WTC11 (cell line): ENCODE data around the gene MSANTD1. TPM values are rescaled to one million over a fixed set of nuclear protein-coding genes. Genes with fewer than 3 reads are reported as not detected.

Source experiments
- ATAC-seq: fragments of 200-7000 bp; cut with Tn5 transposase; 2 replicates; pipeline ENCODE4 v1.10.0; 2021; ENCODE audit warnings: mild to moderate bottlenecking, moderate library complexity
- CTCF ChIA-PET: fragments of 300-600 bp; sonication (Branson Sonifier 250); formaldehyde crosslinking; loops from one replicate; lab custom pipeline; 2021; ENCODE audit warnings: antibody characterized with exemption; lab: Charles Lee
- POLR2A ChIA-PET: fragments of 350-600 bp; sonication (Branson Sonifier 250); formaldehyde crosslinking; loops from one replicate; lab custom pipeline; 2021; ENCODE audit warnings: antibody characterized with exemption; lab: Charles Lee
- DNase-seq: peaks from one replicate; pipeline ENCODE4 v3.0.0; 2021; ENCODE audit warnings: low spot score
- H3K27ac Mint-ChIP-seq: 2 replicates; pipeline ENCODE4 v1.8.0; 2021; ENCODE audit warnings: mixed read lengths
- H3K27me3 Mint-ChIP-seq: 2 replicates; pipeline ENCODE4 v1.8.0; 2021; ENCODE audit warnings: low read depth, mild to moderate bottlenecking, moderate library complexity, mixed read lengths
- H3K36me3 Mint-ChIP-seq: 2 replicates; pipeline ENCODE4 v1.8.0; 2021; ENCODE audit warnings: mixed read lengths
- H3K4me1 Mint-ChIP-seq: 2 replicates; pipeline ENCODE4 v1.8.0; 2022; ENCODE audit warnings: mixed read lengths
- H3K4me3 Mint-ChIP-seq: 2 replicates; pipeline ENCODE4 v1.8.0; 2021; ENCODE audit warnings: mild to moderate bottlenecking, moderate library complexity, mixed read lengths
- H3K9me3 Mint-ChIP-seq: 2 replicates; pipeline ENCODE4 v1.8.0; 2021; ENCODE audit warnings: mixed read lengths
- EMX1 ChIP-seq: fragments of 250-450 bp; sonication (Bioruptor Pico); IDR thresholded peaks from 2 replicates; pipeline ENCODE4 v1.8.0; 2021; ENCODE audit warnings: mild to moderate bottlenecking
- ETV6 ChIP-seq: sonication (generic); formaldehyde crosslinking; IDR thresholded peaks from 2 replicates; pipeline ENCODE4 v1.8.1; 2022; ENCODE audit warnings: mild to moderate bottlenecking, missing genetic modification reagents
- IRF2 ChIP-seq: sonication (generic); formaldehyde crosslinking; IDR thresholded peaks from 2 replicates; pipeline ENCODE4 v1.8.0; 2022; ENCODE audit warnings: low read depth, missing genetic modification reagents, borderline replicate concordance
- NFE2L1 ChIP-seq: sonication (generic); formaldehyde crosslinking; IDR thresholded peaks from 2 replicates; pipeline ENCODE4 v1.8.1; 2023; ENCODE audit warnings: missing genetic modification reagents
- NR1H2 ChIP-seq: sonication (generic); formaldehyde crosslinking; IDR thresholded peaks from 2 replicates; pipeline ENCODE4 v1.9.0; 2021; ENCODE audit warnings: mild to moderate bottlenecking, moderate library complexity, missing genetic modification reagents
- NR2C2 ChIP-seq: sonication (generic); formaldehyde crosslinking; IDR thresholded peaks from 2 replicates; pipeline ENCODE4 v1.8.0; 2022; ENCODE audit warnings: mild to moderate bottlenecking, missing genetic modification reagents
- SMAD3 ChIP-seq: sonication (generic); formaldehyde crosslinking; IDR thresholded peaks from 2 replicates; pipeline ENCODE4 v1.8.0; 2022; ENCODE audit warnings: missing genetic modification reagents, mild to moderate bottlenecking, borderline replicate concordance
- TEAD4 ChIP-seq: sonication (generic); formaldehyde crosslinking; IDR thresholded peaks from 2 replicates; pipeline ENCODE4 v1.8.0; 2022; ENCODE audit warnings: mild to moderate bottlenecking, missing genetic modification reagents
- ZNF138 ChIP-seq: sonication (generic); formaldehyde crosslinking; conservative IDR thresholded peaks from 2 replicates; pipeline ENCODE4 v1.8.1; 2022; ENCODE audit warnings: mild to moderate bottlenecking, moderate library complexity, missing genetic modification reagents
- ZNF232 ChIP-seq: sonication (generic); formaldehyde crosslinking; IDR thresholded peaks from 2 replicates; pipeline ENCODE4 v1.8.0; 2022; ENCODE audit warnings: mild to moderate bottlenecking, missing genetic modification reagents
- ZNF263 ChIP-seq: sonication (generic); formaldehyde crosslinking; IDR thresholded peaks from 2 replicates; pipeline ENCODE4 v1.8.1; 2022; ENCODE audit warnings: low read depth, mild to moderate bottlenecking, moderate library complexity, missing genetic modification reagents
- ZNF416 ChIP-seq: fragments of 250-450 bp; sonication (Bioruptor Pico); IDR thresholded peaks from 2 replicates; pipeline ENCODE4 v1.9.0; 2021; ENCODE audit warnings: mild to moderate bottlenecking, inconsistent platforms
- ZNF512 ChIP-seq: sonication (generic); formaldehyde crosslinking; IDR thresholded peaks from 2 replicates; pipeline ENCODE4 v1.8.1; 2022; ENCODE audit warnings: missing genetic modification reagents, borderline replicate concordance
- total RNA-seq: library from RNA; stranded (reverse); gene quantifications from 3 replicates; pipeline ENCODE4 v1.2.3, GENCODE V29; 2021
- TF ChIP-seq, protein P1 (sequence below): sonication (generic); formaldehyde crosslinking; IDR thresholded peaks from 2 replicates; pipeline ENCODE4 v1.8.0; 2023; ENCODE audit warnings: missing genetic modification reagents, mild to moderate bottlenecking, borderline replicate concordance
- TF ChIP-seq, protein P2 (sequence below): sonication (generic); formaldehyde crosslinking; conservative IDR thresholded peaks from 2 replicates; pipeline ENCODE4 v1.8.1; 2022; ENCODE audit warnings: mild to moderate bottlenecking, missing genetic modification reagents
- TF ChIP-seq, protein P3 (sequence below): sonication (generic); formaldehyde crosslinking; IDR thresholded peaks from 2 replicates; pipeline ENCODE4 v1.8.0; 2022; ENCODE audit warnings: missing genetic modification reagents
- TF ChIP-seq, protein P4 (sequence below): sonication (generic); formaldehyde crosslinking; IDR thresholded peaks from 2 replicates; pipeline ENCODE4 v1.8.1; 2023; ENCODE audit warnings: mild to moderate bottlenecking, missing genetic modification reagents
- TF ChIP-seq, protein P5 (sequence below): fragments of 250-450 bp; sonication (Bioruptor Pico); conservative IDR thresholded peaks from 2 replicates; pipeline ENCODE4 v1.9.0; 2021; ENCODE audit warnings: mild to moderate bottlenecking
- TF ChIP-seq, protein P6 (sequence below): sonication (generic); formaldehyde crosslinking; IDR thresholded peaks from 2 replicates; pipeline ENCODE4 v1.8.1; 2023; ENCODE audit warnings: mild to moderate bottlenecking, moderate library complexity, missing genetic modification reagents

The MSANTD1 gene
- total RNA-seq, 1 experiment from 2014 or later, result 0.98 TPM

DNA sequence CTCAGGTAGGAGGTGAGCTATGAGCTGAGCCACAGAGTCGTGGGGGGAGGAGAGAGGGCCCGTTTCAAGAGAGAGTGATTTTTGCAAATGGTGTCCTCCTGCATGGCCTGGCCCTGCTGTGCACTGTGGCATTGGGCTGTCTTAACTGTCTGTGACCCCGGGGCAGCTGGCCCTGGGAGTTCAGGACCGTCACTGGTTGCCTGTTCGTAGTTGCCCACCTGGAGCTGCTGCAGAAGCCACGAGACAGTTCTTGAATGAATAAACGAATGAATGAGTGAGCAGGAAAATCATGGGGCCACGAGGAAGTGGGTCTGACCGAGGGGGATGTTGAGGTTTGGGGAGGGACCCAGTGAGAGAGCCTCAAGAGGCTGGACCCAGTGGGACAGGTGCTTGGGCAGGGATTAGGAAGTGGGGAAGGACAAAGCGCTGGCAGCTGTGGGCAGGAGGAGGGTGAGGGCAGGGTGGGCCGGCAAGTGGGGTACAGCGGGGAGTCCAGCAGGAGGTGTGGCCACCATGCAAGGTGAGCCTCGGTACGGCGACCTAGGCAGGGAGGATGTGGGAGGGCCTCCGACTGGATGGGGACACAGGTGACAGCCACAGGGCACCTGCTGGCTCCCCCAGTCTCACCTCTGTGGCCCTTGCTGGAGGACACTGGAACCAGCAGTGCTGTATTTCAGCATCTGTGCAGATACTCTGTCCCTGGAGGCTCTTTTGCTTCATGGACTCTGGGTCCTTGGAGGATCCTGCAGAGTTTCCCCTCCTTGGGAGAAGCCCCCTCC is 54.0 kb downstream of the MSANTD1 start:
- ChIA-PET CTCF (interaction anchor here (1.1 to 8.1 kb wide), 3 partner anchors 15 to 64 kb away, joined by 4 to 85 read pairs (median 6); no protein-coding TSS in a partner anchor), POLR2A (no interaction called here)
- DNase-seq (peak; percentile 16), ATAC-seq (no peak; the same call in 1 of the 2 replicates)
- no peaks in the 10 kb centered on the region for H3K9me3 Mint-ChIP-seq
- no peak overlapping the region; the same call in 1 of the 2 replicates for H3K27ac Mint-ChIP-seq
- no peaks in the 10 kb centered on the region for H3K36me3 Mint-ChIP-seq
- peaks cover 44% of the 10 kb centered on the region for H3K4me1 Mint-ChIP-seq
- TF ChIP-seq ZNF138 (CRISPR knock-in tag) (no peak), ZNF512 (CRISPR knock-in tag) (no peak), NR2C2 (CRISPR knock-in tag) (no peak), ZNF232 (CRISPR knock-in tag) (no peak), ZNF263 (CRISPR knock-in tag) (no peak), NR1H2 (CRISPR knock-in tag) (no peak), ETV6 (CRISPR knock-in tag) (no peak), SMAD3 (CRISPR knock-in tag) (no peak), NFE2L1 (no peak), ZNF416 (no peak), IRF2 (CRISPR knock-in tag) (no peak), TEAD4 (CRISPR knock-in tag) (no peak), EMX1 (no peak)
- TF ChIP-seq, protein P1, sequence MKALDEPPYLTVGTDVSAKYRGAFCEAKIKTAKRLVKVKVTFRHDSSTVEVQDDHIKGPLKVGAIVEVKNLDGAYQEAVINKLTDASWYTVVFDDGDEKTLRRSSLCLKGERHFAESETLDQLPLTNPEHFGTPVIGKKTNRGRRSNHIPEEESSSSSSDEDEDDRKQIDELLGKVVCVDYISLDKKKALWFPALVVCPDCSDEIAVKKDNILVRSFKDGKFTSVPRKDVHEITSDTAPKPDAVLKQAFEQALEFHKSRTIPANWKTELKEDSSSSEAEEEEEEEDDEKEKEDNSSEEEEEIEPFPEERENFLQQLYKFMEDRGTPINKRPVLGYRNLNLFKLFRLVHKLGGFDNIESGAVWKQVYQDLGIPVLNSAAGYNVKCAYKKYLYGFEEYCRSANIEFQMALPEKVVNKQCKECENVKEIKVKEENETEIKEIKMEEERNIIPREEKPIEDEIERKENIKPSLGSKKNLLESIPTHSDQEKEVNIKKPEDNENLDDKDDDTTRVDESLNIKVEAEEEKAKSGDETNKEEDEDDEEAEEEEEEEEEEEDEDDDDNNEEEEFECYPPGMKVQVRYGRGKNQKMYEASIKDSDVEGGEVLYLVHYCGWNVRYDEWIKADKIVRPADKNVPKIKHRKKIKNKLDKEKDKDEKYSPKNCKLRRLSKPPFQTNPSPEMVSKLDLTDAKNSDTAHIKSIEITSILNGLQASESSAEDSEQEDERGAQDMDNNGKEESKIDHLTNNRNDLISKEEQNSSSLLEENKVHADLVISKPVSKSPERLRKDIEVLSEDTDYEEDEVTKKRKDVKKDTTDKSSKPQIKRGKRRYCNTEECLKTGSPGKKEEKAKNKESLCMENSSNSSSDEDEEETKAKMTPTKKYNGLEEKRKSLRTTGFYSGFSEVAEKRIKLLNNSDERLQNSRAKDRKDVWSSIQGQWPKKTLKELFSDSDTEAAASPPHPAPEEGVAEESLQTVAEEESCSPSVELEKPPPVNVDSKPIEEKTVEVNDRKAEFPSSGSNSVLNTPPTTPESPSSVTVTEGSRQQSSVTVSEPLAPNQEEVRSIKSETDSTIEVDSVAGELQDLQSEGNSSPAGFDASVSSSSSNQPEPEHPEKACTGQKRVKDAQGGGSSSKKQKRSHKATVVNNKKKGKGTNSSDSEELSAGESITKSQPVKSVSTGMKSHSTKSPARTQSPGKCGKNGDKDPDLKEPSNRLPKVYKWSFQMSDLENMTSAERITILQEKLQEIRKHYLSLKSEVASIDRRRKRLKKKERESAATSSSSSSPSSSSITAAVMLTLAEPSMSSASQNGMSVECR (CRISPR knock-in tag), result no peak
- TF ChIP-seq, protein P2, sequence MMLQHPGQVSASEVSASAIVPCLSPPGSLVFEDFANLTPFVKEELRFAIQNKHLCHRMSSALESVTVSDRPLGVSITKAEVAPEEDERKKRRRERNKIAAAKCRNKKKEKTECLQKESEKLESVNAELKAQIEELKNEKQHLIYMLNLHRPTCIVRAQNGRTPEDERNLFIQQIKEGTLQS (CRISPR knock-in tag), result no peak
- TF ChIP-seq, protein P3, sequence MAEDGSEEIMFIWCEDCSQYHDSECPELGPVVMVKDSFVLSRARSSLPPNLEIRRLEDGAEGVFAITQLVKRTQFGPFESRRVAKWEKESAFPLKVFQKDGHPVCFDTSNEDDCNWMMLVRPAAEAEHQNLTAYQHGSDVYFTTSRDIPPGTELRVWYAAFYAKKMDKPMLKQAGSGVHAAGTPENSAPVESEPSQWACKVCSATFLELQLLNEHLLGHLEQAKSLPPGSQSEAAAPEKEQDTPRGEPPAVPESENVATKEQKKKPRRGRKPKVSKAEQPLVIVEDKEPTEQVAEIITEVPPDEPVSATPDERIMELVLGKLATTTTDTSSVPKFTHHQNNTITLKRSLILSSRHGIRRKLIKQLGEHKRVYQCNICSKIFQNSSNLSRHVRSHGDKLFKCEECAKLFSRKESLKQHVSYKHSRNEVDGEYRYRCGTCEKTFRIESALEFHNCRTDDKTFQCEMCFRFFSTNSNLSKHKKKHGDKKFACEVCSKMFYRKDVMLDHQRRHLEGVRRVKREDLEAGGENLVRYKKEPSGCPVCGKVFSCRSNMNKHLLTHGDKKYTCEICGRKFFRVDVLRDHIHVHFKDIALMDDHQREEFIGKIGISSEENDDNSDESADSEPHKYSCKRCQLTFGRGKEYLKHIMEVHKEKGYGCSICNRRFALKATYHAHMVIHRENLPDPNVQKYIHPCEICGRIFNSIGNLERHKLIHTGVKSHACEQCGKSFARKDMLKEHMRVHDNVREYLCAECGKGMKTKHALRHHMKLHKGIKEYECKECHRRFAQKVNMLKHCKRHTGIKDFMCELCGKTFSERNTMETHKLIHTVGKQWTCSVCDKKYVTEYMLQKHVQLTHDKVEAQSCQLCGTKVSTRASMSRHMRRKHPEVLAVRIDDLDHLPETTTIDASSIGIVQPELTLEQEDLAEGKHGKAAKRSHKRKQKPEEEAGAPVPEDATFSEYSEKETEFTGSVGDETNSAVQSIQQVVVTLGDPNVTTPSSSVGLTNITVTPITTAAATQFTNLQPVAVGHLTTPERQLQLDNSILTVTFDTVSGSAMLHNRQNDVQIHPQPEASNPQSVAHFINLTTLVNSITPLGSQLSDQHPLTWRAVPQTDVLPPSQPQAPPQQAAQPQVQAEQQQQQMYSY, result no peak
- TF ChIP-seq, protein P4, sequence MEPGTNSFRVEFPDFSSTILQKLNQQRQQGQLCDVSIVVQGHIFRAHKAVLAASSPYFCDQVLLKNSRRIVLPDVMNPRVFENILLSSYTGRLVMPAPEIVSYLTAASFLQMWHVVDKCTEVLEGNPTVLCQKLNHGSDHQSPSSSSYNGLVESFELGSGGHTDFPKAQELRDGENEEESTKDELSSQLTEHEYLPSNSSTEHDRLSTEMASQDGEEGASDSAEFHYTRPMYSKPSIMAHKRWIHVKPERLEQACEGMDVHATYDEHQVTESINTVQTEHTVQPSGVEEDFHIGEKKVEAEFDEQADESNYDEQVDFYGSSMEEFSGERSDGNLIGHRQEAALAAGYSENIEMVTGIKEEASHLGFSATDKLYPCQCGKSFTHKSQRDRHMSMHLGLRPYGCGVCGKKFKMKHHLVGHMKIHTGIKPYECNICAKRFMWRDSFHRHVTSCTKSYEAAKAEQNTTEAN (CRISPR knock-in tag), result no peak
- TF ChIP-seq, protein P5, sequence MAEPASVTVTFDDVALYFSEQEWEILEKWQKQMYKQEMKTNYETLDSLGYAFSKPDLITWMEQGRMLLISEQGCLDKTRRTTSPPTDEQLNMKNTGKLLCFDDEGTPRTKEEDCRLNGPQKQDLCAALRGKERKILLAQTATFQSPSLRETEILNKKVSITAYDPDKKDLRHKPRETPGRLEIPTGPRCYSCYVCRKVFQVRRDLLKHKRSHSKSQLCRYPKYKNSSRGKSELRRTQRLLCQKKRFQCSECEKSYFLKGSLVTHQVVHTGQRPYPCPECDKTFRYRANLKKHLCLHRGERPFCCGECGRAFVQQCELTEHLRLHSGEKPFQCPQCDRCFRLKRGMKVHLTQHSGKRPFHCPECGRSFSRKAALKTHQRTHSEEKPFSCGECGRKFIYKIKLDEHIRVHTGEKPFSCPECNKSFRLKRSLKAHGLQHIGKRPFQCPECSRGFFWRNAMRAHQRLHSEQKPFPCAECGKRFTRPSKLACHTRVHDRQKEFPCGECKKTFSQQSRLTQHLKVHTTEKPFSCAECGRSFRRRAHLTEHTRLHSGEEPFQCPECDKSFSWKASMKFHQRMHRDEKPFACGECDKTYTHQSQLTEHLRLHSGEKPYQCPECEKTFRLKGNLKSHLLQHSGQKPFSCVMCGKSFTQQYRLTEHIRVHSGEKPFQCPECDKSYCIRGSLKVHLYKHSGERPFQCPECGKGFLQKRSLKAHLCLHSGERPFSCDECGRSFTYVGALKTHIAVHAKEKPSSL (CRISPR knock-in tag), result no peak
- TF ChIP-seq, protein P6, sequence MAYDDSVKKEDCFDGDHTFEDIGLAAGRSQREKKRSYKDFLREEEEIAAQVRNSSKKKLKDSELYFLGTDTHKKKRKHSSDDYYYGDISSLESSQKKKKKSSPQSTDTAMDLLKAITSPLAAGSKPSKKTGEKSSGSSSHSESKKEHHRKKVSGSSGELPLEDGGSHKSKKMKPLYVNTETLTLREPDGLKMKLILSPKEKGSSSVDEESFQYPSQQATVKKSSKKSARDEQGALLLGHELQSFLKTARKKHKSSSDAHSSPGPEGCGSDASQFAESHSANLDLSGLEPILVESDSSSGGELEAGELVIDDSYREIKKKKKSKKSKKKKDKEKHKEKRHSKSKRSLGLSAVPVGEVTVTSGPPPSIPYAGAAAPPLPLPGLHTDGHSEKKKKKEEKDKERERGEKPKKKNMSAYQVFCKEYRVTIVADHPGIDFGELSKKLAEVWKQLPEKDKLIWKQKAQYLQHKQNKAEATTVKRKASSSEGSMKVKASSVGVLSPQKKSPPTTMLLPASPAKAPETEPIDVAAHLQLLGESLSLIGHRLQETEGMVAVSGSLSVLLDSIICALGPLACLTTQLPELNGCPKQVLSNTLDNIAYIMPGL (CRISPR knock-in tag), result no peak
- H3K4me3 Mint-ChIP-seq, result no peak overlapping the region
- no peaks in the 10 kb centered on the region for H3K27me3 Mint-ChIP-seq
